GM11168 (cell line): ENCODE results near the gene PI4KA.
"Not testable (repeated sequence)": the region's sequence is repeated elsewhere in the genome, so short reads cannot be mapped to it uniquely, and the experiment has no call there.

Experiments used
- in situ Hi-C: fragments of 300-500 bp; cut with MboI; formaldehyde crosslinking; loops from one replicate; pipeline ENCODE4 v1.12.0; 2022; ENCODE audit warnings: low sequenced_read_pairs; ENCODE audit not compliant: unreplicated experiment

The PI4KA gene

GRCh38 chr22:20781272-20781990, 77.2 kb downstream of the PI4KA start:
- in situ Hi-C loops: no loop called here

GRCh38 chr22:20779818-20780158, 78.8 kb downstream of the PI4KA start:
- in situ Hi-C loops: no loop called here

- in situ Hi-C loops: no loop called here
These were observed 79.4 kb downstream of the PI4KA start for GRCh38 chr22:20779014-20779817.

- in situ Hi-C loops: no loop called here
These were observed 81.0 kb downstream of the PI4KA start for GRCh38 chr22:20777420-20778177.

- in situ Hi-C loops: no loop called here
These were observed 81.8 kb downstream of the PI4KA start for GRCh38 chr22:20776624-20777405.

GRCh38 chr22:20775342-20775895, 83.2 kb downstream of the PI4KA start:
- in situ Hi-C loops: no loop called here

DNA sequence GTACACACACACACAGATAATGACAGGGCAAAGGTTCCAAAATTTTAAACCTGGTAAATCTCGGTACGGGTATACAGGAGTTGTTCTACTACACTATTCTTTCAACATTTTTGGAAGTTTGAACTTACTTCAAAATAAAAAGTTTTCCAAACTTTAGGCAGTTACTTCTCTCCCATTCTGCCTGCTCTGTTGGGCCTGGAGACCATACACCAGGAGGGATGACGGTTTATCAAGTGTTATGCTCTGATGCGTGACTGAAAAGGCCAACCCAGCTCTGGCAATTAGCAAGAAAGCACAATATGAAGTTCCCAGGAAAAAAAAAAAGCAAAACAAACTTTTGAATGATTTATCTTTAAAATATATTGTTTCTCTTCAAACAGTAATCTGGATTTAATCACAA, 83.7 kb downstream of the PI4KA start:
- in situ Hi-C loops: no loop called here

DNA sequence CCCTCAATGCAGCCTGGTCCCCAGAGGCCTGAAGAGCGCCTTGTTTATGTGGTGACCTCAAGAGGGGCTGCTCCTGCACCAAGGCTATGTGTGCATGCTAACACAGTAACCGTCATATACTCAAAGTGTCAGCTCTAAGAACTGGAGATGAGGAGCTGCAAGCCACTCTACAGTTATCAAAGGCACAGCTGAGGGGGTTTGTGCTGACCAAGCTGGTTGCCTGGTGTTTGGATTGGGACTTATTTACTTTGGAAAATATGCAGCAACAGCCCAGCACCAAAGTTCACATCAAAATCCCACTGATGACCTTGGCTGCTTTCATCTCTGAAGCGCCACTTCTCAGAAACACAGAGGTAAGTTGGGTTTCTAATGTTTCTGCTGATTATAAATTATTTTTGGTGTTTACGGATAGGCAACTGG, 84.8 kb downstream of the PI4KA start, which contains the start of gene SERPIND1:
TSS of gene SERPIND1 (plus strand) at position 321 of the 420 bp plus-strand sequence. CDS start 5,200 bp downstream, outside the sequence.
- in situ Hi-C loops: no loop called here

GRCh38 chr22:20771918-20772625, 86.5 kb downstream of the PI4KA start:
- in situ Hi-C loops: no loop called here

- in situ Hi-C loops: not testable (repeated sequence)
These were observed 89.2 kb downstream of the PI4KA start for GRCh38 chr22:20769496-20769826.

GRCh38 chr22:20766530-20766929, 92.1 kb downstream of the PI4KA start:
- in situ Hi-C loops: no loop called here

DNA sequence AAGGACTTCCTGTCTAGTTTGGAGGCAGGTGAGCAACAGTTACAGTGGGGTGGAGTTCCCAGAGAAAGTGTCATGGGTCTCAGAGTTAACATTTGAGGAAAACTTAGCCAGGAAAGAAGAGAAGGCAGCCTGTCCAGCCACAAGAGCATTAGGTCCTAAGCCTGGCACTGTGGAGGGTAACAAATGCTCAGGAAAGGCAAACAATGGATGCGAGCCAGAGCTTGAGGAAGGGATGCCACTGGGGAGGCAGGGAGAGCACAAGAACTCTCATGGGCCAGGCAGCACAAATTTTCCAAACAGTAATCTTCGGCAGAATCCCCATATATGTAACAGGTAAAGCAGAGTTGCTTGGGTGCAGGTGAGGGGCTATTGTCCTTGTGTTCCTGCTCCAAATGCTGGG, 92.7 kb downstream of the PI4KA start:
- in situ Hi-C loops: no loop called here

DNA sequence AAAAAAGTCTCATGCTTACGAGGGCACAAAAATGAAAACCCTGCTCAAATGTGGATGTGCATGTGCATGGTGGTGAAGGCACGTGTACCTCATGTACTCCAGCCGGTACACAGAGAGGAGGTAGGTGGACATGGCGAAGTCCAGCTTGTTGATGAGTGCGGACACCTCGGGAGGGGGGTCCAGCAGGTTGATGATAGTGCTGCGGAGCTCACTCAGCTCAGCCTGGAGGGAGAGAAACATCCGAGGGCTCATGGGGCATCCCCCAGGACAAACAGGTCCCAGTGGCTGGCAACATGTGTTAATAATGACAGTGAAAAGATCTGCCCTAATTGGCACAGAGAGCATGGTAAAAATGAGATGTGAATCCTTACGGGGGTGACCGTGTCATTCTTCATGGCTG, 93.9 kb downstream of the PI4KA start:
- in situ Hi-C loops: no loop called here

GRCh38 chr22:20764471-20764720, 94.2 kb downstream of the PI4KA start:
- in situ Hi-C loops: no loop called here

- in situ Hi-C loops: no loop called here
These were observed 94.8 kb downstream of the PI4KA start for GRCh38 chr22:20763630-20764470.

- in situ Hi-C loops: no loop called here
These were observed 96.3 kb downstream of the PI4KA start for GRCh38 chr22:20762233-20762796.

GRCh38 chr22:20761536-20761935, 97.1 kb downstream of the PI4KA start:
- in situ Hi-C loops: no loop called here

GRCh38 chr22:20760084-20760483, 98.5 kb downstream of the PI4KA start:
- in situ Hi-C loops: no loop called here
